ENCODE results near the gene CAMK4.
"Not testable (repeated sequence)": the region's sequence is repeated elsewhere in the genome, so short reads cannot be mapped to it uniquely, and the experiment has no call there.

CAMK4 gene

GRCh38 chr5:111320953-111321352, 96.8 kb downstream of the CAMK4 start:
- DNase-seq, result no peak

GRCh38 chr5:111321376-111321775, 97.2 kb downstream of the CAMK4 start:
- DNase-seq, result no peak

DNA sequence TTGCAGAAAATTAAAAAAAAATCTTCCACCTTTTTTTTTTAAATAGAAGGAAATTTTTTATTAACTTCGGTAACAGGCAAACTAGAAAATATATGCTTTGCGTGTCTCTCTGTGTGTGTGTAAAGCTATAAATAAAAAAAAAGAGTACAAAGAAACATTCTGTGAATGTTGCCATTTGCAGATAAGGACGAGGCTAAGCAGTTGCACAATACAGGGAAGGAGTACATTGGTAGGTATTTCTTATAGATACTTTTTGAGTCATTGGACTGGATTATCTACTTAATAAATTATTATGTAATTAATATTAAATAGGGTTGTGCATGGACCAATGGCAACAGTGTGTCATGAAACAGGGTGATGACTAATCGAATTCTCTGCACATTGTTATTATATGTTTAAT, 102.4 kb downstream of the CAMK4 start:
- DNase-seq, result no peak

GRCh38 chr5:111337133-111337532, 112.9 kb downstream of the CAMK4 start:
- DNase-seq, result no peak

DNA sequence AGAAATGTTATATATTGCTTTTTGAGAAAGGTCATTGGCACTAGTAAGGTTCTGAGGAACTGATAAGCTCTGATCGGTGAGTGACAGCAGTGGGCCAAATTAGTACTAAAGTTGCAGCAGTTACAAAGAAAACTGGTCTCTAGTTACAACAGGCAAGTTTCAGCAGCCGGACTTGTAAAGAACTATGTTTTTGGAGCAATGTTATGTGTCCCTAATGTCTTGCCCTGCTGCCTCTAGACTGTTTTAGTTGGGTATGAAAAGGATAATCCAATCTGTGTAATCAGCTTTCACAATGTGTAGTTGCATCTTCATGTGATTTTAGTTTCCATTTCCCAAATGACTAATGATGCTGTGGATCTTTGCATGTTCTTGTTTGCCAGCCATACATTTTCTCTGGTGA, 113.5 kb downstream of the CAMK4 start:
- no peak for DNase-seq

DNA sequence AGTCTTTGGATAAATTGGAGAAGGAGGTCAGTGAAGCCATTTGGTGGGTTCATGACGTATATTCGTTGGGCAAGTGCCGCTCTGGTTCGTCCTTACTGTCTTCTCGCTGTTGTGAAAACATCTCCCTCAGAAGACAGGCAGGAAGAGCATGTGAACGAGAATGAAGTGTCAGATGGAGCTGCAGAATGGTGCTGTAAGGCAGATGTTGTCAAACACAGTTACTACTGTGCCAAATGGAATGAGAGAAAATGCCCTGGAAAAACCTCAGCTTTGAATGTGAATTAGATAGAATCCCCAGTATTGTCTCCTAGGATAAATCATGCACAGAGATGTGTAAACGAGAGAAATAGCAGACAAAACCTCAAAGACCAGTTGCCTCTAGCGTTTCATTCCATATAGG, 121.5 kb downstream of the CAMK4 start:
- DNase-seq, result no peak

DNA sequence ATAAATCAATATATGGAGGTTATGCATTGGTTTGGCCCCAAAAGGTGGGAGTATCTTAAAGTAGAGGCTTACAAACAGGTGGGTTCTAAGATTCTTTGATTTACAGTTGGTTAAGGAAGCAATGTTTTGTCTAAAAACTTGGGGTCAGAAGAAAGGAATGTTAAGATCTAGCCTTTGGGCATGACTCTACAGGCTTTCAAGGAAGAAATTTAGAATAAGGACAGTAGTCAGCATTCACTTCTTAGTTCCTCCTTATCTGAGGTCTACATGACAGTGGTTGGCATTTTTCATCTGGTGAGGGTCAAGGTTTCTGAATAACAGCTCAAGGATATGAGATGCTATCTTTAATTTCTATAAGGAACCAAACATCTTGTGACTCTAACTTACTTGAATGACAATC, 122.8 kb downstream of the CAMK4 start:
- DNase-seq, result no peak

- no peak for DNase-seq
Observed at GRCh38 chr5:111348661-111349329, 124.6 kb downstream of the CAMK4 start.

DNA sequence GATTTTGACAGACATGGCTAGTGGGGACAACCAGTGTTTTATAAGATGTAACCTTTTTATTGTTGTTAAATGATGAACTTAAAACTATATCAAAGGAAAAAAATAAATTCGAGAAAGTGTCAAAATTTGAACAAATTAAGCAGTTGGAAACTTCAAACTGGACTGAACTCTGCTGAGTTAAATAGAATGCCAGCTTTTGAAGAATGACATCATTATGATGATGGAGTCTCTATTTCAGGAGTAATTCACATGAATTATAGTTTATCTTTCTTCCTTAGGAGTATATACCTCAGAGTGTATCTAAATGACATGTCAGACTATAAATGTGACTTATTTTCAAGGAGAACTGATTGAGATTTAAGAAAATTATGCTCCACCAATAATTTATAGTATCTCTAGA, 125.2 kb downstream of the CAMK4 start:
- DNase-seq, result no peak

GRCh38 chr5:111353035-111353434, 128.9 kb downstream of the CAMK4 start:
- DNase-seq, result no peak

- not testable (repeated sequence) for DNase-seq
Observed at GRCh38 chr5:111358726-111359125, 134.5 kb downstream of the CAMK4 start.

- no peak for DNase-seq
Observed at GRCh38 chr5:111360173-111360572, 136.0 kb downstream of the CAMK4 start.

DNA sequence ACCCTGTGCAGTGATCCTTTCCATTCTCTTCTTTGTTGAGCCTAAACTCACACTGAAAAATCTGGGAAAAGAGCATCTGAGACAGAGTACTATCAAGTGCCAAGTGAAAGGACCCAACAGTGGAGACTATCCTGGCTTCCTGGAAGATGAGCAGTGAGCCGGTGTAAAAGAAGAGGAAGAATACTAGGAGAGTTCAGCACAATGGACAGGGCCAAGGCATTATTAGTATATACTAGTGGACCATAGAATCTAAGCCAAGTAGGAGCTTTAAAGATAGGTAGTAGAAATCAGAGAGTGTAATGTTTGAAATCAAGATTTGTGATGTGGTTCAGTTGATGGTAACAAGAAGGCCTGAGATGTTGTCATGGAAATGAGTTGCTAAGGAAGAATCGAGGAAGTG, 140.8 kb downstream of the CAMK4 start:
- no peak for DNase-seq

DNA sequence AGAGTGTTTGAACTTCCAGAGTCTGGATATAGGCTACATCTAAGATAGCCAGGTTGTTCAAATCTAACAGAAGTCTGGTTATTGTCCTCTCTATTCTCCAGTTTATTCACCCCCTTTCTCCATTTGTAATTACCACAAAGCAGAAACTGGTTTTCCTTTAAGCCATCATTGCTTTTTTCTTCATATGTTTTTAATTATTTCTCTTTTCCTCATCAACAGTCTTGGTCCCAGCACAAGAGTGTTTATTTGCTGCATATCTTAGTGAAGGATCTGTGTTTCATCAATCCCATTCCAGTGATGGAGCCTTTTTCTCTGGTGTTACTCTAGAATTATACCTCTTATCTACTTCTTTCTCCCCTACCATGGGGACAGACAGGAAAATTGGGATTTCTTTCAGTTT, 142.2 kb downstream of the CAMK4 start:
- DNase-seq, result no peak

- no peak for DNase-seq
Observed at GRCh38 chr5:111367115-111367514, 142.9 kb downstream of the CAMK4 start.

DNA sequence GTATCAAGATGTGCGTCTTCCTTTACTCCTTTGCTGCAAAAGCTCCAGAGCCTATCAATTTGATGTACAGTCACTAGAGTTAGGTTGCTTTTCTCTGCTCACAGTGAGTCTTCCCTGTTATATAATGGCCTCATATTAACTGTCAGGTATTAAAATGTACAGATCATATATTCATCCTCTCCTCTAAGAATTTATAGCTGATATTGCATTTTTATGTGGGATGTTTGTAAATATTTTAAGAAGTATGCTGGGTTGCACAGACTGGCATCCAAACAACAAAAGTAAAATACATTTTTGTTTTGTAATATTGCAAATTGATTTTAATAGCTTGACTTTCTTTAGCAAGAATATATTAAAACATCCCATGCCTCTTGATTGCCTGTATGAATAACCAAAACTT, 148.6 kb downstream of the CAMK4 start:
- no peak for DNase-seq

GRCh38 chr5:111374380-111374779, 150.2 kb downstream of the CAMK4 start:
- no peak for DNase-seq

DNA sequence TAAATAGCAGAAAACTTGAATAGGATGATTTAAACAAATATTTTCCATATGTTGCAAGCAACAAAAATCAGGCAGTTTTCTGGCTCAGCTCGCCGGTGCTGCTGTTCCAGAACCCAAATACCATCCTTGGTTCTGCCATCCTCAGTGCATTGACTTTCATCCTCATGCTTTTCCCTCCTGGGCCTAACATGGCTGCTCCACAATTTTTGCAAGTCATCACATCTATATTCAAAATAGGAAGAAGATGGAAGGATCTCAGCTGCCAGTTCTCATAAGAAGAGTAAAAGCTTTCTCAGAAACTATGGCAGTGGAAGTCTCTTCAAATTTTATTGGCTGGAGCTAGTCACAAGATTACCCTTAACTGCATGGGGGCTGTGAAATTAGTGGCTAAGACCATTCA, 151.5 kb downstream of the CAMK4 start:
- no peak for DNase-seq

GRCh38 chr5:111377306-111377705, 153.1 kb downstream of the CAMK4 start:
- no peak for DNase-seq

DNA sequence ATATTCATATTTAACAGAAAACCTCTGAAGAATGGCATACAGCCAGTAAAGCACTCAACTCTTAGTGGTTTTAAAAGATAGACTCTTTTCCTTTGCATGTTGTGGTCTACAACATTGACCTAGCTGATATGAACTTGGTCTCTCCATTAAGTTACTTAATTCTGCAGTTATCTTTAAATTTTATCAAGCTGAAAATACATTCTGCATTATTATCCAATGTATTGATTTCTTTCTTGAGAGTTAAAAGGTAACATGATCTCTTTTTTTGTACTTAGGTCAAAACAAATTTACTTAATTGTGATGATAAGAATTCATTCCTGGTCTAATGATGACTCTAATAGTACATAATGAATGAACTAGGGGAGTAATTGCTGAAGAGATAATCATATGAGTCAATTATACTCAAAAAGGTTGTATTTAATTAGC, 155.2 kb downstream of the CAMK4 start:
- no peak for DNase-seq

GRCh38 chr5:111383288-111383970, 159.2 kb downstream of the CAMK4 start:
- DNase-seq, result no peak

- no peak for DNase-seq
Observed at GRCh38 chr5:111384220-111384619, 160.0 kb downstream of the CAMK4 start.

DNA sequence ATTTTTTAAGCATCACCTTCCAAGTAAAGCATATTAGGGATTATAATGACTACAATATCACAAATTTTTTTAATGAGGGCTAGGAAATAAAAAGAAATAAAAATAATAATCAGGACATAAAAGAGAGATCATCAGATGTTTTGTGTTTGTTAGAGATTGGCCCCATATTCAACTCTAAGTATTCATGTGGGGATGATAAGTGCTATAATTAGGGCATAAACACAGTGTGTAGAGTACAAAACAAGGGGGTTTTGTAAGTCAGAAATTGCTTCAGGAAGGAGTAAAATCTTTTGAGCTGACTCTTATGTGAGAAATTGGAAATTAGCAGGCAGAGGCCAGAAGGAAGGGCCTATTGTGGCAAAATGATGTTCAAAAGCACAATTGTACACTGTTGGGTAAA, 160.9 kb downstream of the CAMK4 start:
- no peak for DNase-seq

DNA sequence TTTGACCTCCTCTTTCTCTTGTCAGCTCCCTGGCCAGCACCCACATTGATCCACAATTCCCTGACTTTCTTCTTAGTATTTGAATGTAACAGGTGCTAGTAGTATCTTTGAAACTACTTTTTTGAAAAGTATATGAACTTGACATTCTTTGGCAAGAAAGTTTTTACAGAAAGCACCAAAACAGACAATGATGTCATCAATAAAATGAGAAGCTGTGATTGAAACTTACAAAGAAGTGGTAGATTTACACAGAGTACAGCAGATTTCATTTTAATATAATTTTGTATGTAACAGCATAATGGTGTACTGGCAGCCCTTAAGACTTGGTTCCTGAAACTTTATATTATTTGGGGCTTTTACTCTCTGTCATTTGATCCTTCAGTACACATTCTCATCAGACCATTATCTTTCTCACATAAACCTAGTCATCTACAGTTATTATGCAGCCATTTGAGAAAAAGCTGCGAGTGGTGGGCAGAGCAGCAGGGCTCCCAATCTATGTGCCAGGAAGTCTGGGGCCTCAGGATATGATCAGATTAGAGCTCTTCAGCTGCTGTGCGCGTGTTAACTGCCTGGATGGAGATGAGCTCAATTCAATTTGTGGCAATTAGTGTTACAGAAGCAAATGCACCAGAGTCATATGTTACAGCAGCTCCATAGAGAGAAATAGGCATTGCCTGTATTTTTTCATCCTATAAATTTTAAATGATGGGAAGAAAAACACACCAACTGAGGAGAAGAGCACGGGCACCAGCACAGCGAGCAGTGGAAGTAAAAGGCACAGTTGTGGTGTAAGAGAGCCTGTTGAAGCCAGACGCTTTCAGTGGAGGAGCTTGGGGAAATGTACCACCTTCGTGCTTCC, 162.0 kb downstream of the CAMK4 start:
- DNase-seq, result no peak
